Ovary (tissue), 9 donors: ENCODE data around the gene PDE4D. TPM values are rescaled to one million over a fixed set of nuclear protein-coding genes. Genes with fewer than 3 reads are reported as not detected.

Source experiments
- DNase-seq, 5 donors: peaks; one replicate each; pipeline ENCODE4 v3.0.0-alpha.2; 2019 to 2020
- H3K27ac ChIP-seq, 2 donors: fragments of 200-600 bp; one replicate each; pipeline versions ENCODE4 v1.5.1 to v1.8.0; 2019 to 2022
- H3K27me3 ChIP-seq: fragments of 200-600 bp; one replicate; pipeline ENCODE4 v1.8.0; 2022
- H3K36me3 ChIP-seq: fragments of 200-600 bp; sonication (generic); one replicate; pipeline ENCODE4 v1.5.1; 2019
- H3K4me1 ChIP-seq: one replicate; pipeline ENCODE4 v1.8.1; 2013; ENCODE audit warnings: mild to moderate bottlenecking, moderate library complexity; ENCODE audit not compliant: insufficient read depth
- H3K4me3 ChIP-seq: fragments of 200-600 bp; sonication (generic); one replicate; pipeline ENCODE4 v1.5.1; 2017
- H3K9me3 ChIP-seq, 2 donors: fragments of 200-600 bp in 1 of 2; sonication (generic) in 1 of 2; one replicate each; pipeline versions ENCODE4 v1.5.1 to v1.8.1; 2013 to 2019; ENCODE audit warnings: mild to moderate bottlenecking in 1 of 2, moderate library complexity in 1 of 2
- CTCF ChIP-seq, 3 donors: fragments of 450-650 bp in 2 of 3; fragments of 200-600 bp in 1 of 3; IDR thresholded peaks; one replicate each; pipeline versions ENCODE4 v1.5.1 to v1.8.0; 2016 to 2022; ENCODE audit warnings: antibody characterized with exemption in 3 of 3, mild to moderate bottlenecking in 1 of 3
- EP300 ChIP-seq: sonication (generic); formaldehyde crosslinking; IDR thresholded peaks from one replicate; pipeline ENCODE4 v1.6.1; 2017; ENCODE audit warnings: antibody characterized with exemption
- POLR2A ChIP-seq: fragments of 450-650 bp; IDR thresholded peaks from one replicate; pipeline ENCODE4 v1.6.1; 2017; ENCODE audit warnings: antibody characterized with exemption, mild to moderate bottlenecking, moderate library complexity
- WGBS, 3 donors: extraction: QIAGEN DNeasy Blood & Tissue Kit in 1 of 3; methylation state at CpG; one replicate each; pipeline versions ENCODE4 v1.1.5 to v1.1.7; 2013 to 2017; 5-methylcytosine and 5-hydroxymethylcytosine counted together
- intact Hi-C, 4 donors: fragments of 100-400 bp; cut with DNase I; formaldehyde crosslinking; loops; one replicate each; pipeline versions ENCODE4 v1.11.0 to v1.15.1; 2022 to 2023
- polyA plus RNA-seq, 2 donors: library from polyadenylated mRNA; stranded (reverse); fragments of 200-250 nt in 1 of 2; fragments of 350-450 nt in 1 of 2; fragmentation: Illumina TruSeq in 1 of 2; extraction: RNeasy Lipid Tissue Mini Kit (QIAGEN cat#74804) in 1 of 2; gene quantifications; one replicate each; pipeline ENCODE4 v1.2.3, GENCODE V29; 2013 to 2014
- total RNA-seq, 7 donors: library from RNA; depleted of rRNA in 2 of 7; stranded (reverse); fragments of >200 nt in 2 of 7; fragmentation: NEBNext Ultra II Directional in 3 of 7; extraction: Animal tissue kit (Norgen Biotek cat#: 25700) in 3 of 7; gene quantifications; one replicate each; pipeline versions ENCODE4 v1.1.0 to v1.2.4, GENCODE V29; 2016 to 2023
- donor health status: DM: no; HTN: no; CAD: no; lungs with moderate emphysema.
- donor health status: DM: no; HTN: no; CAD: no.
- donor health status: Bipolar disorder and iron deficiency.
- donor health status: DM: yes; HTN: yes; CAD: no.
- donor health status: DM: no; HTN: no; CAD: no.
- donor health status: DM: yes; HTN: yes; CAD: no.

PDE4D gene
- total and polyA plus RNA-seq, 9 donors = 1.3 to 67.6 (median 8.4) TPM

GRCh38 chr5:59099270-59099994 lies 794.1 kb downstream of the PDE4D start:
- Histone ChIP-seq H3K27ac (no peak overlapping the region), H3K4me3 (no peak overlapping the region), H3K9me3 (no peaks in the 10 kb centered on the region), H3K27me3 (no peaks in the 10 kb centered on the region), H3K36me3 (no peaks in the 10 kb centered on the region), H3K4me1 (no peaks in the 10 kb centered on the region)
- intact Hi-C loops = no loop called here
- 87 to 91% (median 88%) methylated on average over 5 of the region's 5 CpGs for WGBS, 3 donors
- DNase-seq = no peak
- TF ChIP-seq EP300 = no peak
- TF ChIP-seq POLR2A = no peak
- no peak for TF ChIP-seq CTCF (IDR thresholded peaks at IDR 0.05)

GRCh38 chr5:59098743-59099142 lies 794.8 kb downstream of the PDE4D start:
- DNase-seq = no peak
- H3K4me1 ChIP-seq = no peaks in the 10 kb centered on the region
- intact Hi-C loops = no loop called here
- H3K27ac ChIP-seq = no peak overlapping the region
- no peaks in the 10 kb centered on the region for H3K27me3 ChIP-seq
- no peaks in the 10 kb centered on the region for H3K36me3 ChIP-seq
- TF ChIP-seq EP300 (no peak), POLR2A (no peak)
- WGBS, 3 donors = 82% methylated on average over 2 of the region's 2 CpGs
- no peaks in the 10 kb centered on the region for H3K9me3 ChIP-seq
- no peak overlapping the region for H3K4me3 ChIP-seq

GRCh38 chr5:59097712-59098111 lies 795.8 kb downstream of the PDE4D start:
- H3K27ac ChIP-seq = no peak overlapping the region
- no peaks in the 10 kb centered on the region for H3K36me3 ChIP-seq
- no peaks in the 10 kb centered on the region for H3K9me3 ChIP-seq
- no peaks in the 10 kb centered on the region for H3K4me1 ChIP-seq
- TF ChIP-seq CTCF (IDR thresholded peaks at IDR 0.05) = no peak
- no peak for TF ChIP-seq POLR2A
- no peak for TF ChIP-seq EP300
- no peaks in the 10 kb centered on the region for H3K27me3 ChIP-seq
- DNase-seq = no peak
- intact Hi-C loops = no loop called here
- H3K4me3 ChIP-seq = no peak overlapping the region

GRCh38 chr5:59097116-59097515 lies 796.4 kb downstream of the PDE4D start:
- Histone ChIP-seq H3K27ac (no peak overlapping the region), H3K4me1 (no peaks in the 10 kb centered on the region), H3K27me3 (no peaks in the 10 kb centered on the region), H3K4me3 (no peak overlapping the region), H3K36me3 (no peaks in the 10 kb centered on the region), H3K9me3 (no peaks in the 10 kb centered on the region)
- TF ChIP-seq CTCF (IDR thresholded peaks at IDR 0.05) (no peak), EP300 (no peak), POLR2A (no peak)
- intact Hi-C loops = no loop called here
- 16 to 24% (median 18%) methylated on average over 3 of the region's 3 CpGs for WGBS, 3 donors
- no peak for DNase-seq

- Histone ChIP-seq H3K27me3 (no peaks in the 10 kb centered on the region), H3K9me3 (no peaks in the 10 kb centered on the region), H3K27ac (no peak overlapping the region), H3K4me3 (no peak overlapping the region), H3K36me3 (no peaks in the 10 kb centered on the region), H3K4me1 (no peaks in the 10 kb centered on the region)
- no peak for TF ChIP-seq EP300
- TF ChIP-seq CTCF (IDR thresholded peaks at IDR 0.05) = no peak
- TF ChIP-seq POLR2A = no peak
- 9 to 35% (median 15%) methylated on average over 1 of the region's 1 CpG for WGBS, 3 donors
- intact Hi-C loops = no loop called here
- DNase-seq = no peak
Measured at GRCh38 chr5:59095480-59095879, 798.0 kb downstream of the PDE4D start.
